ENCODE data around the gene RASA1. TPM values are rescaled to one million over a fixed set of nuclear protein-coding genes. Genes with fewer than 3 reads are reported as not detected.
A peak's percentile ranks its signal among the peaks of the same experiment; 100 is the strongest.

RASA1 gene
- total and polyA plus RNA-seq, 2 donors from 2014 or later, result 9.9 to 25.5 TPM

DNA sequence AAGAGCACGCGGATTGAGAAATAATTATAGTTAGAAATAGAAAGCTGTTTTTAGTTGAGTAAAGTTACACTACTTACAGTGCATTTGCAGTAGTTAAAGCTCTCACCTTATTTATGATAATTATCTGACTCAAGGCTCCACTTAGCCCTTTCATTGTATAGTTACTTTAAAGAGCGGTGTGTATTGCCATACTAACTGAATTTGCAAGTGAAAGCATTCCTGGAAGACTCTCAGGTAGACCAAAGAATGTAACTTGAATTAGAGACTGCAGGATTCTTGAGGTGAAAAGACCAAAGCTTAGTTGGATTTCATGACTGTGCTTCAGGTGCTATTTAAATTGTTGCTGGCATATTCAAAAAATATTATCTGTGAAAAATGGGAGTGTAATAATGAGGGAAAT, 4.2 kb upstream of the RASA1 start:
- no peak overlapping the region for H3K27ac ChIP-seq (ENCODE audit: low read depth in 2 of 2, low read length in 2 of 2)
- DNase-seq (no peak), FAIRE-seq (no peak)
- H3K36me3 ChIP-seq (ENCODE audit: control insufficient read depth in 2 of 3, insufficient read depth in 3 of 3, low read length in 3 of 3), result no peaks in the 10 kb centered on the region
- no peaks in the 10 kb centered on the region for H3K9me3 ChIP-seq (ENCODE audit: control insufficient read depth in 2 of 3, insufficient read depth in 1 of 3, low read length in 3 of 3)
- peaks cover 0 to 5% (median 0%) of the 10 kb centered on the region in 3 donors for H3K4me1 ChIP-seq (ENCODE audit: control insufficient read depth in 2 of 3, insufficient read depth in 2 of 3, low read depth in 1 of 3, low read length in 3 of 3)
- no peak overlapping the region for H3K4me3 ChIP-seq (ENCODE audit: low read length in 3 of 3)
- intact Hi-C loops (cut with DNase I), result no loop called here
- TF ChIP-seq, protein P1, sequence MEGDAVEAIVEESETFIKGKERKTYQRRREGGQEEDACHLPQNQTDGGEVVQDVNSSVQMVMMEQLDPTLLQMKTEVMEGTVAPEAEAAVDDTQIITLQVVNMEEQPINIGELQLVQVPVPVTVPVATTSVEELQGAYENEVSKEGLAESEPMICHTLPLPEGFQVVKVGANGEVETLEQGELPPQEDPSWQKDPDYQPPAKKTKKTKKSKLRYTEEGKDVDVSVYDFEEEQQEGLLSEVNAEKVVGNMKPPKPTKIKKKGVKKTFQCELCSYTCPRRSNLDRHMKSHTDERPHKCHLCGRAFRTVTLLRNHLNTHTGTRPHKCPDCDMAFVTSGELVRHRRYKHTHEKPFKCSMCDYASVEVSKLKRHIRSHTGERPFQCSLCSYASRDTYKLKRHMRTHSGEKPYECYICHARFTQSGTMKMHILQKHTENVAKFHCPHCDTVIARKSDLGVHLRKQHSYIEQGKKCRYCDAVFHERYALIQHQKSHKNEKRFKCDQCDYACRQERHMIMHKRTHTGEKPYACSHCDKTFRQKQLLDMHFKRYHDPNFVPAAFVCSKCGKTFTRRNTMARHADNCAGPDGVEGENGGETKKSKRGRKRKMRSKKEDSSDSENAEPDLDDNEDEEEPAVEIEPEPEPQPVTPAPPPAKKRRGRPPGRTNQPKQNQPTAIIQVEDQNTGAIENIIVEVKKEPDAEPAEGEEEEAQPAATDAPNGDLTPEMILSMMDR (IDR thresholded peaks at IDR 0.05; ENCODE audit: borderline replicate concordance, extremely low read depth, insufficient read depth), result no peak
- H3K9ac ChIP-seq (ENCODE audit: low read length in 3 of 3), result no peak overlapping the region
- H3K27me3 ChIP-seq (ENCODE audit: control insufficient read depth, insufficient read depth, low read length), result no peaks in the 10 kb centered on the region

DNA sequence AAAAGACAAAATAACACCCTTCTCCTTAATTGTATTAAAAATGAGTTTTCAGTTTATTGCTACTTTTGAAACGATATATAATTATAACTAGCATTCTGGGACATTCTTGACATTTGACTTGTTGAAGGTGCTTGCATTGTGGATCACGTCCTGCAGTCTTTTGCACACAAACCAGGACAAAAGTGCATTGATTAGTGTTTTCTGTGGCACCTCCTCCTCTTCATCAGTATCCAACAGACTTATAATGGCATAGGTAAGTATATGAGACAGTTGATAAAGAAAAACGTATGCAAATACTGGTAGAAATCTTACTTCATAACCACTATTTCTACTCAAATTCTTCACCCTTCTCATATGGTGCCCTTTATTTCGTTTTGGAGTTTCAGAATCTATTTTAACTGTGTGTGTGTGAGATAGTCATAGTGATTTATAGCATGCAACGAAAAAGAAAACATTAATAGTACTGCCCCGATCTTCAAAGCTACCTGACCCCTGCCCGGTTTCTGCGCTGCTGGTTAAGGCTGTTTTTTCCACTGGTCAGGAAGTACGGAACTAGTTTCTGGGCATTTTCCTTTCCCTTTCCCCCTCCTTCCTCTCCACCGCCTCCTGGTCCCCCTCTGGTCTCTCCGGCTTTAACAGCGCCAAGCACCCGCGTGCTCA, 639 bp upstream of the RASA1 start:
- FAIRE-seq (no peak), DNase-seq (no peak)
- no peaks in the 10 kb centered on the region for H3K9me3 ChIP-seq (ENCODE audit: control insufficient read depth in 2 of 3, insufficient read depth in 1 of 3, low read length in 3 of 3)
- peaks cover 0 to 12% (median 2%) of the 10 kb centered on the region in 3 donors for H3K4me1 ChIP-seq (ENCODE audit: control insufficient read depth in 2 of 3, insufficient read depth in 2 of 3, low read depth in 1 of 3, low read length in 3 of 3)
- peak overlapping the region; percentile 60 to 95 (median 92) for H3K9ac ChIP-seq (ENCODE audit: low read length in 3 of 3)
- H3K27me3 ChIP-seq (ENCODE audit: control insufficient read depth, insufficient read depth, low read length), result no peaks in the 10 kb centered on the region
- H3K27ac ChIP-seq (ENCODE audit: low read depth in 2 of 2, low read length in 2 of 2), result peak overlapping the region; percentile 85 to 92
- peak overlapping the region; percentile 81 to 99 (median 98) for H3K4me3 ChIP-seq (ENCODE audit: low read length in 3 of 3)
- TF ChIP-seq, protein P1 (IDR thresholded peaks at IDR 0.05; ENCODE audit: borderline replicate concordance, extremely low read depth, insufficient read depth), result no peak
- intact Hi-C loops (cut with DNase I), result no loop called here
- no peaks in the 10 kb centered on the region for H3K36me3 ChIP-seq (ENCODE audit: control insufficient read depth in 2 of 3, insufficient read depth in 3 of 3, low read length in 3 of 3)

DNA sequence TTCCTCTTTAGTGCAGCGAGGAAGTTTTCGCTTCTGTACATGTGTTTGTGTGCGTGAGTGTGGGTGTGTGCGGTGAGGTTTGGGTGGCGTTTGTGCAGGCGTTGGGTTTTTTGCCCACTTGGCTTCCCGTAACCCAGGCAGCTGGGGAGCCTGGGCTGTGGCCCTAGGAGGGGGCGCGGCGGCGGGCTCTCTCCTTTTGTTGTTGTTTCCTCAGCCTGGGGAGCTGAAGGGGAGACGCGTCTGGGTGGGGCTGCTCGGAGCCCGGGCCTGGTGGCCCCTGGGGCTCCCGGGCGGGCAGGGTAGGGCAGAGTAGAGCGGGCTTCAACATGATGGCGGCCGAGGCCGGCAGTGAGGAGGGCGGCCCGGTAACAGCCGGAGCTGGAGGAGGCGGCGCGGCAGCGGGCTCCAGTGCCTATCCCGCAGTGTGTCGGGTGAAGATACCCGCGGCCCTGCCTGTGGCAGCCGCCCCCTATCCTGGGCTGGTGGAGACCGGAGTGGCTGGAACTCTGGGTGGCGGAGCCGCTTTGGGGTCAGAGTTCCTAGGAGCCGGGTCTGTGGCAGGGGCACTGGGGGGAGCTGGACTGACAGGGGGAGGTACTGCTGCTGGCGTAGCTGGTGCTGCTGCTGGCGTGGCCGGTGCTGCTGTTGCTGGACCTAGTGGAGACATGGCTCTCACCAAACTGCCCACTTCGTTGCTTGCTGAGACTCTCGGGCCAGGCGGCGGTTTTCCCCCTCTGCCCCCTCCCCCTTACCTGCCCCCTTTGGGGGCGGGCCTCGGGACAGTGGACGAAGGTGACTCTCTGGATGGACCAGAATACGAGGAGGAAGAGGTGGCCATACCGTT, 665 bp downstream of the RASA1 start:
- Histone ChIP-seq H3K9me3 (ENCODE audit: control insufficient read depth in 2 of 3, insufficient read depth in 1 of 3, low read length in 3 of 3) (no peaks in the 10 kb centered on the region), H3K27ac (ENCODE audit: low read depth in 2 of 2, low read length in 2 of 2) (peak overlapping the region; percentile 79 to 82), H3K9ac (ENCODE audit: low read length in 3 of 3) (peak overlapping the region; percentile 68 to 89 (median 79)), H3K4me3 (ENCODE audit: low read length in 3 of 3) (peak overlapping the region; percentile 81 to 99 (median 98)), H3K36me3 (ENCODE audit: control insufficient read depth in 2 of 3, insufficient read depth in 3 of 3, low read length in 3 of 3) (no peaks in the 10 kb centered on the region), H3K27me3 (ENCODE audit: control insufficient read depth, insufficient read depth, low read length) (no peaks in the 10 kb centered on the region), H3K4me1 (ENCODE audit: control insufficient read depth in 2 of 3, insufficient read depth in 2 of 3, low read depth in 1 of 3, low read length in 3 of 3) (peaks cover 0 to 12% (median 2%) of the 10 kb centered on the region in 3 donors)
- FAIRE-seq, result no peak
- TF ChIP-seq, protein P1 (IDR thresholded peaks at IDR 0.05; ENCODE audit: borderline replicate concordance, extremely low read depth, insufficient read depth), result no peak
- intact Hi-C loops (cut with DNase I), result no loop called here
- peak in 4 of 5 donors; percentile 82 to 88 (median 86) for DNase-seq
